HG03103 (cell line): ENCODE results near the gene LCE6A.

Experiments used
- ATAC-seq: cut with Tn5 transposase; IDR thresholded peaks from one replicate; pipeline ENCODE4 v1.9.1; 2021; ENCODE audit warnings: low read depth; ENCODE audit not compliant: unreplicated experiment

LCE6A gene

GRCh38 chr1:152871731-152872126 lies 29.1 kb downstream of the LCE6A start:
- ATAC-seq = no peak

DNA sequence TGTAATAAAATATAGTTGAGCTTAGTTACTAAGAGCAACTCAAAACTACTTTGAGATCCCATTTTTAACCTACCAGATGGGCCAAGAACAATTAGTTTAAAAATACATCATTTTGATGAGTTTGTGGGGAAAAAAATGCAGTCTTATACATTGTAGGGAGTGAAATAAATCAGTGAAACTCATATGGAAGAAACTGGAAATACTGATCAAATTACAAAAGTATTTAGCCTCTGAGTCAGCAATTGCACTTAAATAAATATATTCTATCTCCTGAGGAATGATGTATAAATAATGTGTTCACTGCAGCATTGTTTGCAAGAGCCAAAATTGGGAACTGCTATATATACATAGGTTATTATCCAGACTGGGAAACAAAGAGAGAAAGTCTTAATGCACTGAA lies 30.8 kb downstream of the LCE6A start:
- ATAC-seq = no peak

DNA sequence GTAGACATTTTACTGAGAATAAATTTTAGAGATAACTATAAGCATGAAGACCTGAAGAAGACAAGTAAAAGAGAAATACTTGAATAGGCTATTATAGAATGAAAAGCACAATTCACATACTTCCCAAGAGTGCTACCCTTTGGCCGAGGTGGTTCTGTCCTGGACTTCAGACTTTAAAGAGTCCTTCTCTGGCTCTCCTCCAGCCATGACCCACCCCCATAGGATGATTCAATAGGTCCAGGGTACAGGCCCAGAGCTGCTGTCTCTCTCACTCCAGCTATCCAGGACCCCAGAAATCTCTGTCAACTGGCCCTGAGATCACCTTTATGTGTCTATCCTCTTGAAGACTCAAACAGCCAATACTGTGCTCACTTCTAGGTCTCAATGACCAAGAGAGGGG lies 34.2 kb downstream of the LCE6A start:
- no peak for ATAC-seq

DNA sequence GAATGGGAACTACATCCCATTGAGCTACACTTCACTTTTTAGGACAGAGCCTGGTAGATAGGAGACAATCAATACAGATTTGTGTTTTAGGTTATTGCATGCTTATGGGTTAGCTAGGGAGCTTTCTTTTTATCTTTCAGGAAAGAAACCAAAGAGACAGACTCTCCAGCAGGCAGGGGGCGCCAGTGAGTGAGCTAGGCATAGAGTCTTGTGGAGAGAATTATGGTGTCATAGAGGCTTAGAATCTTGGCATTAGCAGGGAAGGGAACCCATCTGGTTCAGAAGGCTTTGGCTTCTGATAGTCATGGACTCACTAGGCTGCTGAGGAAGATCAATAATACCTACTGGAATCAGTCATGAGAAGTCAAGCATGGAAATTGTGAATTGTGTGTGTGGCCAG lies 35.4 kb downstream of the LCE6A start, which contains the start of gene SMCP:
Gene SMCP (plus strand): TSS at position 281 of the 400 bp plus-strand sequence. CDS start 6,101 bp downstream, outside the sequence.
- no peak for ATAC-seq

DNA sequence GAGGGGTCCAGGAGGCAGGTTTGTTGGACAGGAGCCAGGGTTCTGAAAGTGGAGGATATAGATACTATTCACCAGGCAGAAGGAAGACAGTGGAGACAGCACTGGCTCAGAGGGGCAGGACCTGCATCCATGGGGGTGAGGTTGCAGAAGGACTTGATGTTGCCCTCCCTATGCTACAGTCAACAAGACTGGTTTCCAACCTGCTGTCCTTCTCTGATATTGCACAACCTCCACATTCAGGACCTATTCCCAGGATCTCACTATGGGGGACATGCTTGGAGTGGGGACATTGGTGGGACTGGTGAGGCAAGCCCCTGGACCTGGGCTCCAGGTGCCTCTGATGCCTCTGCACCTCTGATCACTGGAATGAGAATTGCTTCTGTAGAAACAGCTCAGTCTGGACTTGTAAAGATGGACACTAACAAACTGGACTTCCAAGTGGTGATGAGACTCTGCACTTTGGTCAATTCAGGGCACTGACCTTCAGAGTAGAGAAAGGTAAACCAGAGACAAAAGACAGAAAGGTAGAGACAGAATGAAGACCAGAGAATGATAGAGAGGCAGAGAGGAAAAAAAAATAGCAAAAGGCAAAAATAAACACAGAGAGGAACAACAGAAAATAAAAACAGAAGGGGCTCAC lies 37.0 kb downstream of the LCE6A start:
- ATAC-seq = no peak

DNA sequence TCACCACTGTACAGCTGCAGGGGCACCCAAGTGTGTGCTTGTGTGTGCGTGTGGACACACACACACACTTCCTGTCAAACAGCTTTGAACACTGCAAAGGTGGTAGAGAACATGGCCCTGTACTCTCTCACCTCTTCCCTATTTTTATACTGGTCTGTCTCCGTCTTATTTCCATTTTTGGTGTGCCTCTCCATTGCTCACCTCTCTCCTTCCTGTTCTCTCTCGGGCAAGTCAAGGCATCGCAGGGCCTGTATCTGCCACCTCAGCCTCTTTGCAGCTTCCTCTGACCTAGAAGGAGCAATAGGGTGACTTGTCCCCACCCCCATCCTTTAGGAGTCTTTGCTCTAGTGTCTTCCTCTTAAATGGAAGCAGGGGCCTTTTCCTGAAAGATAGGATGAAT lies 37.7 kb downstream of the LCE6A start:
- ATAC-seq = no peak

GRCh38 chr1:152880907-152881306 lies 38.3 kb downstream of the LCE6A start:
- ATAC-seq = no peak

GRCh38 chr1:152884085-152884484 lies 41.4 kb downstream of the LCE6A start:
- ATAC-seq = no peak

DNA sequence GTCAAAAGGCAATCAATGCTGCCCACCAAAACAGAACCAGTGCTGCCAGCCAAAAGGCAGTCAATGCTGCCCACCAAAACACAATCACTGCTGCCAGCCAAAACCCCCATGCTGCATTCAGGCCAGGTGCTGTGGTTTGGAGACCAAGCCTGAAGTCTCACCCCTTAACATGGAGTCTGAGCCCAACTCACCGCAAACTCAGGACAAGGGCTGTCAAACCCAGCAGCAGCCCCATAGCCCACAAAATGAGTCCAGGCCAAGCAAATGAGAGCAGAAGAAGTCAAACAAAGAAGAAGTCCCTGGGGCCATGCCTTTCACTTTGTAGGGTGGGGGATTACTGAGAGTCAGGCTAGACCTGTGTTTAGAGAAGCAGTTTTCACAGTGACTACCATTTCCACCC lies 41.9 kb downstream of the LCE6A start:
- ATAC-seq = no peak

DNA sequence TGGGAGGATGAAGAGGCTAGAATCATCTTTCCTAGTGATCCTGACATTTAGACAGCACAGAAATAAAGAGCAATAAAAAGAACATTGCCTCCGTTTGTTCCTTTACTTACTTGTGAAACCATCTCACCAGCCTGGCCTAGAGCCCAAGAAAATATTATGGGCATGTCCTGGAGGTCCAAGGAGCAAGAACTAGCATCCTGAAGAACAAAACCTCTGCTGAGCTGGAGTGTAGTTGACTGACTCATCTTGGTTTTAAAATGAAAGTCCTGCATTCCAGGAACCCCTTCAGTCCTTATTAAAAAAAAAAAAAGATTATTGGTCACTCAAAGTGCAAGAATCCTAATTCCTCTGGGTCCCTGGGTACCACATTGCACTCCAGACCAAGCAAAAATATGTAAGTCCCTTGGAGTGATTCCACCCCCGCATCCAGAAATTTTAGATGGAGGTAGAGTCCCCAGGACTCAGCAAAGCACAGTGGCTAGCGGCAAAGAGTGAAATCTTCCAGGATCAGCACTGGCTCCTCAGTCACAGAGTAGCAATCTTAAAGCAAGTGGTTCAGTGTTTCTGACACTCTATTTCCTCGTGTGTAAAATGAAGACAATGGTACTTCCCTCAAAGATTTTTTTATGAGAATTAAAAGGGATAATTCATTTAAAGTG lies 42.4 kb downstream of the LCE6A start:
- no peak for ATAC-seq

GRCh38 chr1:152886085-152886484 lies 43.4 kb downstream of the LCE6A start:
- no peak for ATAC-seq

DNA sequence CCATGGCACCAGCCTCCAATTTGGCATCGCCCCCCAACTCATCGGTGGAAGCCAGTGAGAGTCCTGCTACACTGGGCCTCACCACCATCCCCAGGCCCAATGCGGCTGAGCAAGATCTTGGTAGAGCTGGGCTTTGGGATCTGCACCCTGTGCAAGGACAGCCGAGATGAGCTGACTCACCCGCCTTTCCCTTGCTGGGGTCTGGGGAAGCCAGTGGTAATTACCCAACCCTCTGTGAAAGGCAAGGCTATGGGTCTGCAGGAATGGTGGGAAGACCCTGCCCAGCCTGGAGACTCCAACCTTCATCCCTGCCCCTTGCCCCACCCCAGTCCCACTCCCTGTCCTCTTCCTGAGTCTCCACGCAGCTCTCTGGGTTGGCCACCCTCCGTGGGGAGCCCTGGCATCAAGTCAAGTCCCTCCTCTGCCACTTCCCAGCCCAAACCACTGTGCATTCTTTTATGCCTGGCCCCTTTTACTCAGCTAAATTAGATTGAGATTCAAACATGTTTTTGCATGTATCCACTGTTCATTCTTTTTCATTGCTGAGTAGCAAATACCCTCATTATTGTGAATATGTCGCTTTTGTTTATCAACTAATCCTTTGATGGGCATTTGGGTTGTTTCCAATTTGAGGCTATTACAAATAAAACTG lies 44.2 kb downstream of the LCE6A start:
- ATAC-seq = no peak

DNA sequence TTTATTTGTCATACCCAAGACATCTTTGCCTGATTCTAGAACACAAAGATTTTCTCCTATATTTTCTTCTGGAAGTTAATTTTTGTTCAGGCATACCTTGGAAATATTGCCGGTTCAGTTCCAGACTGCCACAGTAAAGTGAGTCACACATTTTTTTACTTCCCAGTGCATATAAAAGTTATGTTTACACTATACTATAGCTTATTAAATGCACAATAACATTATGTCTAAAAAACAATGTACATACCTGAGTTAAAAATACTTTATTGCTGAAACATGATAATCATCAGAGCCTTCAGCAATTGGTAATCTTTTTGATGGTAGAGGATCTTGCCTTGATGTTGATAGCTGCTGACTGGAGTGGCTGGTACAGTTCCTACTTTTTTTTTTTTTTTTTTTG lies 45.5 kb downstream of the LCE6A start:
- ATAC-seq = no peak
